DND-41 (cell line): Measurements from ENCODE around the gene SPO11.

Source experiments
- ATAC-seq: fragments of 200-7000 bp; cut with Tn5 transposase; 3 replicates; pipeline ENCODE4 v1.9.1; 2021; ENCODE audit warnings: low read depth; ENCODE audit not compliant: insufficient read depth
- DNase-seq: peaks from one replicate; pipeline ENCODE4 v3.0.0-alpha.2; 2020
- H2AFZ ChIP-seq: 2 replicates; pipeline ENCODE4 v1.6.0; 2012; ENCODE audit warnings: low read depth, low read length
- H3K27ac ChIP-seq: 2 replicates; pipeline ENCODE4 v1.5.1; 2012; ENCODE audit warnings: low read length, inconsistent platforms
- H3K27me3 ChIP-seq: fragments of 200-600 bp; sonication (generic); 2 replicates; pipeline ENCODE4 v1.6.0; 2012; ENCODE audit warnings: low read length, mild to moderate bottlenecking, inconsistent platforms; ENCODE audit not compliant: insufficient read depth, poor library complexity
- H3K36me3 ChIP-seq: 2 replicates; pipeline ENCODE4 v1.5.1; 2012; ENCODE audit warnings: low read length, inconsistent platforms; ENCODE audit not compliant: insufficient read depth
- H3K4me1 ChIP-seq: 2 replicates; pipeline ENCODE4 v1.5.1; 2012; ENCODE audit warnings: mild to moderate bottlenecking, low read length; ENCODE audit not compliant: insufficient read depth
- H3K4me2 ChIP-seq: 2 replicates; pipeline ENCODE4 v1.6.0; 2012; ENCODE audit warnings: mild to moderate bottlenecking, moderate library complexity, low read length, inconsistent platforms; ENCODE audit not compliant: insufficient read depth
- H3K4me3 ChIP-seq, 2 experiments: fragments of 200-600 bp in 1 of 2; shearing (Covaris generic) in 1 of 2; 2 replicates each; pipeline ENCODE4 v1.5.1; 2012 to 2016; ENCODE audit warnings: inconsistent platforms in 2 of 2, low read length in 2 of 2, mild to moderate bottlenecking in 2 of 2, low read depth in 1 of 2, moderate library complexity in 1 of 2
- H3K79me2 ChIP-seq: 2 replicates; pipeline ENCODE4 v1.6.0; 2012; ENCODE audit warnings: low read length, inconsistent platforms; ENCODE audit not compliant: insufficient read depth
- H3K9ac ChIP-seq: 2 replicates; pipeline ENCODE4 v1.6.0; 2012; ENCODE audit warnings: low read depth, mild to moderate bottlenecking, inconsistent platforms, low read length, moderate library complexity
- H3K9me3 ChIP-seq: 2 replicates; pipeline ENCODE4 v1.5.1; 2012; ENCODE audit warnings: low read length, moderate library complexity, mild to moderate bottlenecking, inconsistent platforms; ENCODE audit not compliant: insufficient read depth, severe bottlenecking
- H4K20me1 ChIP-seq: 2 replicates; pipeline ENCODE4 v1.6.0; 2012; ENCODE audit warnings: low read length; ENCODE audit not compliant: insufficient read depth
- EZH2 ChIP-seq: IDR thresholded peaks from 3 replicates; pipeline ENCODE4 v1.6.1; 2012; ENCODE audit warnings: borderline replicate concordance, low read depth, mild to moderate bottlenecking, moderate library complexity, low read length, inconsistent platforms; ENCODE audit not compliant: severe bottlenecking
- TF ChIP-seq, protein P1 (sequence below): IDR thresholded peaks from 2 replicates; pipeline ENCODE4 v1.5.1; 2012; ENCODE audit warnings: borderline replicate concordance, low read length, moderate library complexity, mild to moderate bottlenecking; ENCODE audit not compliant: poor library complexity, severe bottlenecking; ENCODE audit errors: extremely low read depth

SPO11 gene

DNA sequence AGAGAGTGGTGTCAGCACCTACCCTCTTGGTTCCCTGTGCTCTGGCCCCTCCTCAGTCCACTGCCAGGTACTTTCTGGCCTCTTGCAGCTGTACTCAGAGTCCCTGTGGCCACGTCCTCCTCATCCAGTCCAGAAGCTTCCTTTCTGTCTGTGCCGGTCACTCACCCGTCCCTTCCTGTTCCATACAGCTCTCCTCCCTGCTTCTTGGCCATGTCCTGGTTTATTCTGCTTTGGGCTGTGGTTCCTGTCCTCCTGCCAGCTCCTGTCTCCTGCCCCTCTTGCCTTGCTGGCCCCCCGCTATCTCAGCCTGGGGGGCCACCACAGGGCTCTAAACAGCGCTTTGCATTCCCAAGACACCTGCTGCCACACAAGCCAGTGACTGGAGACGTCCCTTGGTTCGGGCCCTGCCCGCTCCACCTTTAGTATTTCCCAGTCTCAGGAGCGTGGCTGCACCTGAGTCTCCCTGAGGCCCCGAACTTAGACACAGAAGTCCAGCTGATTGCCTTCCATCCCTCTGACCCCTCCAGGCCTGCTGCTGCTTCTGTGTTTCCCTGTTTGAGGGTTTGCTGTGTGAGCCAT, 46.1 kb downstream of the SPO11 start:
- TF ChIP-seq EZH2 = no peak
- TF ChIP-seq, protein P1, sequence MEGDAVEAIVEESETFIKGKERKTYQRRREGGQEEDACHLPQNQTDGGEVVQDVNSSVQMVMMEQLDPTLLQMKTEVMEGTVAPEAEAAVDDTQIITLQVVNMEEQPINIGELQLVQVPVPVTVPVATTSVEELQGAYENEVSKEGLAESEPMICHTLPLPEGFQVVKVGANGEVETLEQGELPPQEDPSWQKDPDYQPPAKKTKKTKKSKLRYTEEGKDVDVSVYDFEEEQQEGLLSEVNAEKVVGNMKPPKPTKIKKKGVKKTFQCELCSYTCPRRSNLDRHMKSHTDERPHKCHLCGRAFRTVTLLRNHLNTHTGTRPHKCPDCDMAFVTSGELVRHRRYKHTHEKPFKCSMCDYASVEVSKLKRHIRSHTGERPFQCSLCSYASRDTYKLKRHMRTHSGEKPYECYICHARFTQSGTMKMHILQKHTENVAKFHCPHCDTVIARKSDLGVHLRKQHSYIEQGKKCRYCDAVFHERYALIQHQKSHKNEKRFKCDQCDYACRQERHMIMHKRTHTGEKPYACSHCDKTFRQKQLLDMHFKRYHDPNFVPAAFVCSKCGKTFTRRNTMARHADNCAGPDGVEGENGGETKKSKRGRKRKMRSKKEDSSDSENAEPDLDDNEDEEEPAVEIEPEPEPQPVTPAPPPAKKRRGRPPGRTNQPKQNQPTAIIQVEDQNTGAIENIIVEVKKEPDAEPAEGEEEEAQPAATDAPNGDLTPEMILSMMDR = no peak
- no peak for DNase-seq
- H3K4me1 ChIP-seq = no peaks in the 10 kb centered on the region
- no peaks in the 10 kb centered on the region for H3K9me3 ChIP-seq
- no peak overlapping the region for H3K27ac ChIP-seq
- H3K27me3 ChIP-seq = no peaks in the 10 kb centered on the region
- H3K9ac ChIP-seq = no peak overlapping the region
- no peak overlapping the region for H3K4me2 ChIP-seq
- H3K79me2 ChIP-seq = no peaks in the 10 kb centered on the region
- no peak for ATAC-seq
- H3K36me3 ChIP-seq = peaks cover 97% of the 10 kb centered on the region
- no peak overlapping the region for H2AFZ ChIP-seq
- H4K20me1 ChIP-seq = peaks cover 72% of the 10 kb centered on the region
- no peak overlapping the region for H3K4me3 ChIP-seq

DNA sequence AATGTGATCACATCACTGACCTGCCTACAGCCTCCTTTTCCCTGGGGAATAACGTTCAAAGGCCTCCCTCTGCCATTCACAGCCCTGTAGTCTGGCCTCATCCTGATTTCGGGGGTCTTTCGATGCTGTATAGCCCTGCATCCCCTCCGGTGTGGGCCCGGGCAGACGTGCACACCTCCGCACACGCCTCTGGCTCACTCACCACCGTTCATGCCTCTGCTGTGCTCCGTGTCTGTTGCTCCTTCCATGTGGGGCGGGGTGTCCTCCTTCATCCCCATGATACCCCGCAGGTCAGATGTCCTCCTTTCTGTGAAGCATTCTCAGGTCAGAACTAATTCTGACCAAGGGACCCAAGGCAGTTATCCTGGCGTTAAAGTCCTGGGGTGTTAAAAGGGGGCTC, 47.7 kb downstream of the SPO11 start:
- TF ChIP-seq EZH2 = no peak
- TF ChIP-seq, protein P1 = no peak
- DNase-seq (no peak), ATAC-seq (no peak)
- Histone ChIP-seq H3K36me3 (peaks cover 83% of the 10 kb centered on the region), H2AFZ (no peak overlapping the region), H3K27me3 (no peaks in the 10 kb centered on the region), H3K9ac (no peak overlapping the region), H3K4me1 (no peaks in the 10 kb centered on the region), H3K9me3 (no peaks in the 10 kb centered on the region), H3K4me3 (no peak overlapping the region), H3K4me2 (no peak overlapping the region), H3K79me2 (no peaks in the 10 kb centered on the region), H3K27ac (no peak overlapping the region), H4K20me1 (peaks cover 71% of the 10 kb centered on the region)

DNA sequence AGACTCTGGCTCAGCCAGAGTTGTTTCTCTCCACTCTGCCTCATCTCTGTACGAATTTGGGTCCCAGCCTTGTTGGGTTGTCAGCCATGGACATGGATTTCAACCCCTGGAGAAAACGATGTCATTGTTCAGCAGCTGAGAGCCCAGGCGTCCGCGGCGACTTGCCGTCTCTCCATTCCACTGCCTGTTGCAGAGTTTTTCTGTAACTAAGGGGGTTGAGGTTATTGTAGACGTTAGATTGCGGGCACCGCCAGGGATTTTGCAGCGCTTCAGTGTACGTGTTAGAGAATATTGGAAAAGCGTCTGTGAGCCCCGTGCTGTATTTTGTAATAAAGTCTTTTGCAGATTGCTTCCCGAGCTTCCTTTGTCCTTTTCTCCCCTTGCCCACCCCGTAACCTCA, 48.5 kb downstream of the SPO11 start:
- Histone ChIP-seq H3K27me3 (no peaks in the 10 kb centered on the region), H3K4me3 (no peak overlapping the region), H4K20me1 (peaks cover 71% of the 10 kb centered on the region), H3K36me3 (peaks cover 79% of the 10 kb centered on the region), H3K9ac (no peak overlapping the region), H3K9me3 (no peaks in the 10 kb centered on the region), H3K79me2 (no peaks in the 10 kb centered on the region), H2AFZ (no peak overlapping the region), H3K4me2 (no peak overlapping the region), H3K4me1 (no peaks in the 10 kb centered on the region), H3K27ac (no peak overlapping the region)
- TF ChIP-seq, protein P1 = no peak
- TF ChIP-seq EZH2 = no peak
- no peak for DNase-seq
- ATAC-seq = no peak
